BLaER1 treated with 17β-estradiol and CSF1 and Interleukin-3, amounts not matched to agents 10 nM and 100 nM (cell line): ENCODE data around the gene BIRC2.

Experiments
- H3K27ac ChIP-seq, 11 experiments: shearing (Covaris generic); formaldehyde crosslinking; 2 replicates each; pipeline ENCODE4 v1.8.1; 2022
- H3K27me3 ChIP-seq, 11 experiments: shearing (Covaris generic); formaldehyde crosslinking; 2 replicates each; pipeline ENCODE4 v1.8.1; 2022
- H3K36me3 ChIP-seq, 11 experiments: shearing (Covaris generic); formaldehyde crosslinking; 2 replicates each; pipeline ENCODE4 v1.8.1; 2022
- H3K4me1 ChIP-seq, 10 experiments: shearing (Covaris generic); formaldehyde crosslinking; 2 replicates each; pipeline ENCODE4 v1.8.1; 2022
- H3K4me2 ChIP-seq, 11 experiments: shearing (Covaris generic); formaldehyde crosslinking; 2 replicates each; pipeline ENCODE4 v1.8.1; 2022
- H3K4me3 ChIP-seq, 10 experiments: shearing (Covaris generic); formaldehyde crosslinking; 2 replicates each; pipeline ENCODE4 v1.8.1; 2022
- H3K9ac ChIP-seq, 11 experiments: shearing (Covaris generic); formaldehyde crosslinking; 2 replicates each; pipeline ENCODE4 v1.8.1; 2022
- H3K9me3 ChIP-seq, 11 experiments: shearing (Covaris generic); formaldehyde crosslinking; replicated peaks in 1 of 11; 2 replicates each; pipeline ENCODE4 v1.8.1; 2022
- H4K20me1 ChIP-seq, 11 experiments: shearing (Covaris generic); formaldehyde crosslinking; 2 replicates each; pipeline ENCODE4 v1.8.1; 2022
- Cebpa-rat ChIP-seq, 11 experiments: shearing (Covaris generic); IDR thresholded peaks; 2 replicates each; pipeline ENCODE4 v1.8.1; 2022

The BIRC2 gene

GRCh38 chr11:102309621-102310541 is 37.1 kb upstream of the BIRC2 start:
- H3K9ac ChIP-seq = no peak overlapping the region
- H3K36me3 ChIP-seq = no peaks in the 10 kb centered on the region
- H3K4me2 ChIP-seq = no peak overlapping the region
- no peaks in the 10 kb centered on the region for H3K27me3 ChIP-seq
- peaks cover 0 to 14% (median 7%) of the 10 kb centered on the region in 11 experiments; a peak in 6 of 22 replicates for H3K9me3 ChIP-seq
- H3K27ac ChIP-seq = no peak overlapping the region
- peaks cover 10 to 31% (median 17%) of the 10 kb centered on the region in 10 experiments; a peak in 16 of 20 replicates for H3K4me1 ChIP-seq
- H4K20me1 ChIP-seq = no peaks in the 10 kb centered on the region
- H3K4me3 ChIP-seq = no peak overlapping the region
- TF ChIP-seq Cebpa-rat (IDR thresholded peaks at IDR 0.05) = peak; percentile 20 to 91 (median 69); a peak in 19 of 22 replicates

- 0 out of 22 replicates have a peak, but pooled peaks cover 0 to 3% (median 0%) of the 10 kb centered on the region in 11 experiments for H3K27me3 ChIP-seq
- TF ChIP-seq Cebpa-rat (IDR thresholded peaks at IDR 0.05) = no peak
- no peak overlapping the region for H3K4me3 ChIP-seq
- H4K20me1 ChIP-seq = no peaks in the 10 kb centered on the region
- no peaks in the 10 kb centered on the region for H3K36me3 ChIP-seq
- H3K4me2 ChIP-seq = peak overlapping the region in 10 of 11 experiments; percentile 3 to 53 (median 34); a peak in 15 of 22 replicates
- H3K27ac ChIP-seq = peak overlapping the region in 2 of 11 experiments; percentile 20 to 29; a peak in 1 of 22 replicates
- peaks cover 0 to 14% (median 7%) of the 10 kb centered on the region in 11 experiments; a peak in 6 of 22 replicates for H3K9me3 ChIP-seq
- no peak overlapping the region for H3K9ac ChIP-seq
- H3K4me1 ChIP-seq = peaks cover 11 to 32% (median 24%) of the 10 kb centered on the region in 10 experiments
Observed at GRCh38 chr11:102312667-102313066, 34.3 kb upstream of the BIRC2 start.

GRCh38 chr11:102313238-102313940 is 33.6 kb upstream of the BIRC2 start:
- H4K20me1 ChIP-seq = no peaks in the 10 kb centered on the region
- H3K36me3 ChIP-seq = no peaks in the 10 kb centered on the region
- H3K4me1 ChIP-seq = peaks cover 18 to 40% (median 31%) of the 10 kb centered on the region in 10 experiments
- H3K27ac ChIP-seq = peak overlapping the region in 2 of 11 experiments; percentile 20 to 29; a peak in 3 of 22 replicates
- TF ChIP-seq Cebpa-rat (IDR thresholded peaks at IDR 0.05) = no peak
- H3K27me3 ChIP-seq = 0 out of 22 replicates have a peak, but pooled peaks cover 0 to 3% (median 0%) of the 10 kb centered on the region in 11 experiments
- H3K9me3 ChIP-seq = peaks cover 0 to 14% (median 7%) of the 10 kb centered on the region in 11 experiments; a peak in 6 of 22 replicates
- peak overlapping the region; percentile 3 to 53 (median 35); a peak in 17 of 22 replicates for H3K4me2 ChIP-seq
- H3K9ac ChIP-seq = no peak overlapping the region
- no peak overlapping the region for H3K4me3 ChIP-seq

GRCh38 chr11:102314784-102315183 is 32.2 kb upstream of the BIRC2 start:
- H3K27ac ChIP-seq = no peak overlapping the region
- peaks cover 19 to 54% (median 34%) of the 10 kb centered on the region in 10 experiments for H3K4me1 ChIP-seq
- H3K4me3 ChIP-seq = no peak overlapping the region
- H3K4me2 ChIP-seq = no peak overlapping the region
- H3K9me3 ChIP-seq = peaks cover 0 to 12% (median 4%) of the 10 kb centered on the region in 11 experiments; a peak in 6 of 22 replicates
- no peaks in the 10 kb centered on the region for H3K36me3 ChIP-seq
- H3K27me3 ChIP-seq = 0 out of 22 replicates have a peak, but pooled peaks cover 0 to 3% (median 0%) of the 10 kb centered on the region in 11 experiments
- H4K20me1 ChIP-seq = no peaks in the 10 kb centered on the region
- H3K9ac ChIP-seq = no peak overlapping the region
- TF ChIP-seq Cebpa-rat (IDR thresholded peaks at IDR 0.05) = peak in 1 of 11 experiments; percentile 44; a peak in 1 of 22 replicates

- no peak for TF ChIP-seq Cebpa-rat (IDR thresholded peaks at IDR 0.05)
- no peaks in the 10 kb centered on the region for H4K20me1 ChIP-seq
- H3K27ac ChIP-seq = peak overlapping the region in 5 of 11 experiments; percentile 23 to 69 (median 44); a peak in 7 of 22 replicates
- 0 out of 22 replicates have a peak, but pooled peaks cover 0 to 3% (median 0%) of the 10 kb centered on the region in 11 experiments for H3K27me3 ChIP-seq
- peak overlapping the region in 3 of 10 experiments; percentile 52 to 68 (median 57); a peak in 5 of 20 replicates for H3K4me3 ChIP-seq
- peak overlapping the region in 1 of 11 experiments; percentile 53; a peak in 1 of 22 replicates for H3K9ac ChIP-seq
- peak overlapping the region in 10 of 11 experiments; percentile 78 to 99 (median 92); a peak in 17 of 22 replicates for H3K4me2 ChIP-seq
- H3K9me3 ChIP-seq = no peaks in the 10 kb centered on the region; a peak in 1 of 22 replicates
- no peaks in the 10 kb centered on the region for H3K36me3 ChIP-seq
- H3K4me1 ChIP-seq = peaks cover 19 to 54% (median 34%) of the 10 kb centered on the region in 10 experiments
Observed at GRCh38 chr11:102316346-102316904, 30.6 kb upstream of the BIRC2 start.

- Histone ChIP-seq H3K4me1 (peaks cover 19 to 54% (median 35%) of the 10 kb centered on the region in 10 experiments), H4K20me1 (no peaks in the 10 kb centered on the region), H3K27ac (peak within 1 kb of the TSS in 9 of 11 experiments; percentile 3 to 76 (median 44); a peak in 12 of 22 replicates), H3K9me3 (no peaks in the 10 kb centered on the region), H3K4me2 (peak within 1 kb of the TSS; percentile 78 to 99 (median 92)), H3K27me3 (0 out of 22 replicates have a peak, but pooled peaks cover 0 to 3% (median 0%) of the 10 kb centered on the region in 11 experiments), H3K9ac (peak within 1 kb of the TSS in 10 of 11 experiments; percentile 16 to 81 (median 46); a peak in 15 of 22 replicates), H3K4me3 (peak within 1 kb of the TSS; percentile 52 to 70 (median 62)), H3K36me3 (no peaks in the 10 kb centered on the region)
- no peak for TF ChIP-seq Cebpa-rat (IDR thresholded peaks at IDR 0.05)
Observed at GRCh38 chr11:102317099-102317767, 29.8 kb upstream of the BIRC2 start, which contains the start of gene BIRC3. TSS of gene BIRC3 (plus strand) at chr11:102317484. CDS start at chr11:102324510, 7,026 bp downstream.

- no peak for TF ChIP-seq Cebpa-rat (IDR thresholded peaks at IDR 0.05)
- H3K4me3 ChIP-seq = peak overlapping the region; percentile 52 to 70 (median 62)
- H3K27ac ChIP-seq = peak overlapping the region in 6 of 11 experiments; percentile 3 to 76 (median 54); a peak in 9 of 22 replicates
- H3K27me3 ChIP-seq = 0 out of 22 replicates have a peak, but pooled peaks cover 0 to 3% (median 0%) of the 10 kb centered on the region in 11 experiments
- no peaks in the 10 kb centered on the region for H3K36me3 ChIP-seq
- H3K9me3 ChIP-seq = no peaks in the 10 kb centered on the region
- no peaks in the 10 kb centered on the region for H4K20me1 ChIP-seq
- peaks cover 19 to 51% (median 37%) of the 10 kb centered on the region in 10 experiments for H3K4me1 ChIP-seq
- peak overlapping the region in 10 of 11 experiments; percentile 16 to 81 (median 46); a peak in 15 of 22 replicates for H3K9ac ChIP-seq
- peak overlapping the region; percentile 78 to 99 (median 92) for H3K4me2 ChIP-seq
Observed at GRCh38 chr11:102317768-102318103, 29.3 kb upstream of the BIRC2 start.
